Mucosa of rectum (tissue), 2 donors: ENCODE results near the gene BPIFB2.

ENCODE experiments used
- H3K27ac ChIP-seq, 2 donors: one replicate each; pipeline ENCODE4 v1.7.0; 2013; ENCODE audit warnings: inconsistent platforms in 2 of 2, low read depth in 2 of 2, low read length in 2 of 2
- H3K27me3 ChIP-seq, 2 donors: one replicate each; pipeline ENCODE4 v1.7.0; 2013; ENCODE audit warnings: low read length in 2 of 2; ENCODE audit not compliant: control insufficient read depth in 2 of 2, insufficient read depth in 2 of 2
- H3K36me3 ChIP-seq, 2 donors: one replicate each; pipeline ENCODE4 v1.7.0; 2013; ENCODE audit warnings: low read length in 2 of 2; ENCODE audit not compliant: control insufficient read depth in 2 of 2, insufficient read depth in 2 of 2
- H3K4me1 ChIP-seq, 2 donors: one replicate each; pipeline ENCODE4 v1.7.0; 2013; ENCODE audit warnings: low read length in 2 of 2, mild to moderate bottlenecking in 1 of 2; ENCODE audit not compliant: control insufficient read depth in 2 of 2, insufficient read depth in 2 of 2
- H3K4me3 ChIP-seq, 2 donors: one replicate each; pipeline ENCODE4 v1.7.0; 2013; ENCODE audit warnings: low read length in 2 of 2
- H3K9ac ChIP-seq, 2 donors: one replicate each; pipeline ENCODE4 v1.7.0; 2013; ENCODE audit warnings: low read length in 2 of 2, low read depth in 1 of 2, mild to moderate bottlenecking in 1 of 2
- H3K9me3 ChIP-seq, 2 donors: one replicate each; pipeline ENCODE4 v1.7.0; 2013; ENCODE audit warnings: low read length in 2 of 2; ENCODE audit not compliant: control insufficient read depth in 2 of 2
- donor health status: healthy.
- donor health status: Normal muscosa, but diverticular disease.

BPIFB2 gene

GRCh38 chr20:33016581-33017109 lies 9.1 kb downstream of the BPIFB2 start:
- Histone ChIP-seq H3K27me3 (peaks cover 2 to 3% of the 10 kb centered on the region in 2 donors), H3K9me3 (no peaks in the 10 kb centered on the region), H3K9ac (no peak overlapping the region), H3K4me3 (no peak overlapping the region), H3K27ac (no peak overlapping the region), H3K36me3 (no peaks in the 10 kb centered on the region), H3K4me1 (no peaks in the 10 kb centered on the region)

GRCh38 chr20:33017542-33017941 lies 10.0 kb downstream of the BPIFB2 start:
- Histone ChIP-seq H3K4me1 (no peaks in the 10 kb centered on the region), H3K36me3 (no peaks in the 10 kb centered on the region)

GRCh38 chr20:33018169-33018931 lies 10.8 kb downstream of the BPIFB2 start:
- no peak overlapping the region for H3K4me3 ChIP-seq
- H3K9me3 ChIP-seq, result no peaks in the 10 kb centered on the region
- no peaks in the 10 kb centered on the region for H3K4me1 ChIP-seq
- H3K27ac ChIP-seq, result no peak overlapping the region
- no peak overlapping the region for H3K9ac ChIP-seq
- H3K27me3 ChIP-seq, result peaks cover 2 to 3% of the 10 kb centered on the region in 2 donors
- H3K36me3 ChIP-seq, result no peaks in the 10 kb centered on the region

More at GRCh38 chr20:33017542-33017941, 10.0 kb downstream of the BPIFB2 start:
- Histone ChIP-seq H3K27ac (no peak overlapping the region), H3K27me3 (peaks cover 2 to 3% of the 10 kb centered on the region in 2 donors), H3K9ac (no peak overlapping the region), H3K4me3 (no peak overlapping the region), H3K9me3 (no peaks in the 10 kb centered on the region)

- peaks cover 2 to 3% of the 10 kb centered on the region in 2 donors for H3K27me3 ChIP-seq
- H3K27ac ChIP-seq, result no peak overlapping the region
- H3K4me3 ChIP-seq, result no peak overlapping the region
- H3K9me3 ChIP-seq, result no peaks in the 10 kb centered on the region
- no peak overlapping the region for H3K9ac ChIP-seq
- H3K36me3 ChIP-seq, result no peaks in the 10 kb centered on the region
- H3K4me1 ChIP-seq, result no peaks in the 10 kb centered on the region
These were observed 12.2 kb downstream of the BPIFB2 start for GRCh38 chr20:33019465-33020277.

GRCh38 chr20:33020278-33021161 lies 13.0 kb downstream of the BPIFB2 start:
- H3K9ac ChIP-seq, result no peak overlapping the region
- no peaks in the 10 kb centered on the region for H3K4me1 ChIP-seq
- H3K36me3 ChIP-seq, result no peaks in the 10 kb centered on the region
- H3K4me3 ChIP-seq, result no peak overlapping the region
- H3K27me3 ChIP-seq, result peaks cover 0 to 2% of the 10 kb centered on the region in 2 donors
- no peak overlapping the region for H3K27ac ChIP-seq
- no peaks in the 10 kb centered on the region for H3K9me3 ChIP-seq

- peaks cover 0 to 2% of the 10 kb centered on the region in 2 donors for H3K27me3 ChIP-seq
- H3K9ac ChIP-seq, result no peak overlapping the region
- H3K27ac ChIP-seq, result no peak overlapping the region
- no peaks in the 10 kb centered on the region for H3K36me3 ChIP-seq
- no peaks in the 10 kb centered on the region for H3K4me1 ChIP-seq
- H3K4me3 ChIP-seq, result no peak overlapping the region
- H3K9me3 ChIP-seq, result no peaks in the 10 kb centered on the region
These were observed 14.4 kb downstream of the BPIFB2 start for GRCh38 chr20:33021879-33022278.

GRCh38 chr20:33022289-33022688 lies 14.8 kb downstream of the BPIFB2 start:
- Histone ChIP-seq H3K9ac (no peak overlapping the region), H3K36me3 (no peaks in the 10 kb centered on the region), H3K27me3 (peaks cover 0 to 2% of the 10 kb centered on the region in 2 donors), H3K27ac (no peak overlapping the region), H3K4me3 (no peak overlapping the region), H3K4me1 (no peaks in the 10 kb centered on the region), H3K9me3 (no peaks in the 10 kb centered on the region)

- H3K9ac ChIP-seq, result no peak overlapping the region
- H3K4me3 ChIP-seq, result no peak overlapping the region
- no peaks in the 10 kb centered on the region for H3K36me3 ChIP-seq
- H3K9me3 ChIP-seq, result no peaks in the 10 kb centered on the region
- H3K4me1 ChIP-seq, result no peaks in the 10 kb centered on the region
- H3K27me3 ChIP-seq, result peaks cover 0 to 2% of the 10 kb centered on the region in 2 donors
- no peak overlapping the region for H3K27ac ChIP-seq
These were observed 15.4 kb downstream of the BPIFB2 start for GRCh38 chr20:33022694-33023438.
